Measurements from ENCODE around the gene SRL. TPM values are rescaled to one million over a fixed set of nuclear protein-coding genes. Genes with fewer than 3 reads are reported as not detected.
"Not testable (repeated sequence)": the region's sequence is repeated elsewhere in the genome, so short reads cannot be mapped to it uniquely, and the experiment has no call there.

Gene SRL
- total RNA-seq, 2 experiments from 2014 or later: not detected

DNA sequence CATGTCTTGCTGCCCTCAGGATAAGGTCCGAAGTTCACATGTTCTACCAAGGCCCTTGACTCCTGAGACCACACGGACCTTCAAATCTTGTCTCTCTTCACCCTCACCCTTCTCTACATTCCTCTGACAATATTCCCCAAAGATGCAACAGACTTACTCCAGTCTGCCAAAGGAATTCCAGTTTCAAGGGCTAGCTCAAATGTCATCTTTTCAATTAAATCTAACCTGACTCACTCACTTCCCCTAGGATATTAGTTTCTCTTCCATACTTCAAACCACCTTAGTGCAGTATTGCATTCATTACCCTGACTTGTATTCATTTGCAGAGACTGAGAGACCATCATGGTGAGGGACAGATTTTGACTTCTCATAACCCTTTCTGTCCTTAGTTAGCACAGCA lies 66.0 kb downstream of the SRL start:
- Mint-ChIP-seq H3K4me1 (ENCODE audit: low read depth) (peaks cover 2% of the 10 kb centered on the region), H3K27me3 (ENCODE audit: low read depth) (peaks cover 7% of the 10 kb centered on the region), H3K27ac (no peak overlapping the region), H3K4me3 (no peak overlapping the region), H3K36me3 (ENCODE audit: low read depth) (no peaks in the 10 kb centered on the region), H3K9me3 (ENCODE audit: insufficient read depth) (no peaks in the 10 kb centered on the region)
- no peak for DNase-seq
- CTCF ChIA-PET: interaction anchor here (2.1 kb wide), 1 partner anchor 78 kb away, joined by 7 read pairs; no protein-coding TSS in a partner anchor
- no peak for ATAC-seq
- POLR2A ChIA-PET: no interaction called here

DNA sequence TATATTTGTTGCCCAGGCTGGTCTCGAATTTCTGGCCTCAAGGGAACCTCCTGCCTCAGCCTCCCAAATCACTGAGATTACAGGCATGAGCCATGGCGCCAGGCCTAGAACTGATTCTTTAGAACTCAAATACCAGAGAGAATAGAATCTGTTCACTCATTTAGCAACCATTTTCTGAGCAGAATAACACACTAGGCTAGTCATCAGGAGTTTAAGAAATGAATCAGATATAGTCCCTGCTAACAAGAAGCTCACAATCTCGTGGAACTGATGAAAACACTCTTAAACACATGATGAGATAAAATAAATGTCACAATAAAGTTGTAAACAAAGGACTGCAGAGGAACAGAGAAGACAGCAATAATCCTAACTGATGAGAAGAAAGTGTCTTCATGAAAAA lies 69.8 kb downstream of the SRL start:
- Mint-ChIP-seq H3K4me3 (no peak overlapping the region), H3K36me3 (ENCODE audit: low read depth) (no peaks in the 10 kb centered on the region), H3K4me1 (ENCODE audit: low read depth) (peaks cover 6% of the 10 kb centered on the region), H3K27ac (no peak overlapping the region), H3K9me3 (ENCODE audit: insufficient read depth) (no peaks in the 10 kb centered on the region), H3K27me3 (ENCODE audit: low read depth) (peaks cover 3% of the 10 kb centered on the region)
- POLR2A ChIA-PET: no interaction called here
- DNase-seq: no peak
- CTCF ChIA-PET: no interaction called here
- ATAC-seq: no peak

DNA sequence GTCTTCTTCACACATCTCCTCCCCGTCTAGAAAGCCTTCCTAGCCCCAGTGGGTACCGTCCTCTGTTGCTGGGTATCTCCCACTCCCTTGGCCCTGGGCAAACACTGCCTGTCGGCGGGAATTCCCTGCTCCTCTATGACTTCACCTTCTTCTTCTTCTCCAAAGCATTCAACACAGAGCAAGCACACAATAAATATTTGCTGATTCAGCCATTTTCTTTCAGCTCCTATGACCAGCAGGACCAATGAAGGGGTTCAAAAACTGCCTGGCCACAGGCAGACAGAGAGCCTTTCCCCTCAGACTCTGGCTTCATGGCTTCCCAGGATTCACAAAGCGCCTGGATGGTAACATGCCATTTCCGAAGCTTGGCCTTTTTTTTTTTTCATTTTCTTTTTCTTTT lies 72.5 kb downstream of the SRL start:
- ATAC-seq (no peak), DNase-seq (no peak)
- CTCF ChIA-PET: no interaction called here
- POLR2A ChIA-PET: no interaction called here
- no peaks in the 10 kb centered on the region for H3K9me3 Mint-ChIP-seq (ENCODE audit: insufficient read depth)
- no peaks in the 10 kb centered on the region for H3K36me3 Mint-ChIP-seq (ENCODE audit: low read depth)
- H3K27me3 Mint-ChIP-seq (ENCODE audit: low read depth): peaks cover 3% of the 10 kb centered on the region
- H3K4me3 Mint-ChIP-seq: no peak overlapping the region
- no peak overlapping the region for H3K27ac Mint-ChIP-seq
- peaks cover 6% of the 10 kb centered on the region for H3K4me1 Mint-ChIP-seq (ENCODE audit: low read depth)

DNA sequence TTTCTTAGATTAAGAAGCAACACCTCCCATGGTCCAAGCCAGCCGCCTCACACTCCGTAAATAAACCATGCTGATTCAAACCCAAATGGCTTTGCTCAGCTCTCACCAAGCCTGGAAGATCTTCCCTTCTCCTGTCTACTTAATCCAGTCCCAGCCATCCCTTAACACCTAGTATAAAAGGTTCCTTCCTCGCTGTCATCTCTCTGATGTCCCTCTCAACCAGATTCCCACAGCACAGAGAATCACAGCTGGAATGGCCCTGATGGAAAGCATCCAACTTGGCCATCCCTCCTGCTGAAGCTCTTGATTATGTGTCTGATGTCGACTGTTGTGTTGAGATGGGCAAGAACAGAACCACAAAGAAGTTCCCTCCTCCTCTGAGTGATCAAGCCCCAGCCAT lies 75.1 kb downstream of the SRL start:
- no peak for ATAC-seq
- no peak overlapping the region for H3K4me3 Mint-ChIP-seq
- DNase-seq: no peak
- ChIA-PET CTCF (interaction anchor here (1.2 kb wide), 1 partner anchor 87 kb away, joined by 3 read pairs; no protein-coding TSS in a partner anchor), POLR2A (no interaction called here)
- H3K27ac Mint-ChIP-seq: no peak overlapping the region
- no peaks in the 10 kb centered on the region for H3K9me3 Mint-ChIP-seq (ENCODE audit: insufficient read depth)
- no peaks in the 10 kb centered on the region for H3K36me3 Mint-ChIP-seq (ENCODE audit: low read depth)
- H3K4me1 Mint-ChIP-seq (ENCODE audit: low read depth): peaks cover 4% of the 10 kb centered on the region
- no peaks in the 10 kb centered on the region for H3K27me3 Mint-ChIP-seq (ENCODE audit: low read depth)

DNA sequence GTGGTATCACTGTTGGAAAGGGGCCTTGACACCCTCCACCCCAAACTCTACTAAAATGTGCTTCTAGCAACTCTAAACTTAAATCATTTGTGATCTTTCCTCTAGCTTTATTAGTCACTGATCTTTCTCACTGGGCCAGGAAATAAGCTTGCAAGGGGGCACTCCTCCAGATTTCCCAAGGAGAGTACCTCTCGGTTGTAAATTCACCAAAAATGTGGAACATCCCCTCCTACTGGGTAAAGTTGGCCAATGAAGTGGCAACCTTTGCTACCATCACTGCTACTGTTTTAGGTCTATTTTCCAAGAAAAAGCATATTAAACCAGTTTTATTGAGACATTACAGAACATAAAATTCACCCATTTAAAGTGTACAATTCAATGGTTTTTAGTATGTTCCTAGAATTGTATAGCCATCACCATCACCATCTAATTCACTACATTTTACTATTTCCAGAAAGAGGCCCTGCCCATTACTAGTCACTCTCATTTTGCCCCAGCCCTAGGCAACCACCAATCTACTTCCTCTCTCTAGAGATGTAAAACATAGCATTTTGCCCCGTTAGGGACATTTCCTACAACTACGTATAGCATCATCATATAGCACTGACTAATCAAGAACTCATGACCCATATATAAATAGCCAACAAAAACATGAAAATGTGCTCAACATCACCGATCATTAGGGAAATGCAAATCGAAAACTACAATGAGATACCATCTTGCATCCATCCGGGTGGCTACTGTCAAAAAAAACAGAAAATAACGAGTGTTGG lies 81.0 kb downstream of the SRL start:
- no peaks in the 10 kb centered on the region for H3K9me3 Mint-ChIP-seq (ENCODE audit: insufficient read depth)
- DNase-seq (no peak), ATAC-seq (no peak)
- POLR2A ChIA-PET: no interaction called here
- H3K36me3 Mint-ChIP-seq (ENCODE audit: low read depth): no peaks in the 10 kb centered on the region
- no peak overlapping the region for H3K27ac Mint-ChIP-seq
- H3K4me1 Mint-ChIP-seq (ENCODE audit: low read depth): no peaks in the 10 kb centered on the region
- H3K27me3 Mint-ChIP-seq (ENCODE audit: low read depth): peaks cover 7% of the 10 kb centered on the region
- CTCF ChIA-PET: no interaction called here
- no peak overlapping the region for H3K4me3 Mint-ChIP-seq

DNA sequence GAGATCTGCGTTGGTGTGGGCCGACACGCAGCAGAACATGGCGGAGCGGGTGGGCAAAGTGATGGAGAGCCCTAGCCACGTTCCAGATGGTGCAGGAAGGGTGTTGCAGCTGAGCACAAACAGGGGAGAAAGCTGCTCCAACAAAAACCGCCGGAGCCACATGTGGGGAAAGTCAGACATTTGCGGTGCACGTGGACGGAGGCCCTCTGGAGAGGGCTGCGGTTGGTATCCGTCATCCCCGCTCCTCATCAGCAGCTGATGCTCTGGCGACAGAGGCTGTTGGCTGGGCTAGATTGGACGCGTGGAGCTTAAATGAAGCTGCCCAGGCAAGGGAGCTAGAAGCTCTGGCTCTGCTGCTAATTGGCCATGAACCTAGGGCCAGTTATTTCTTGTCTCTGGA lies 82.2 kb downstream of the SRL start:
- ChIA-PET CTCF (no interaction called here), POLR2A (no interaction called here)
- Mint-ChIP-seq H3K4me1 (ENCODE audit: low read depth) (no peaks in the 10 kb centered on the region), H3K4me3 (no peak overlapping the region), H3K36me3 (ENCODE audit: low read depth) (no peaks in the 10 kb centered on the region), H3K27ac (no peak overlapping the region), H3K27me3 (ENCODE audit: low read depth) (peaks cover 9% of the 10 kb centered on the region), H3K9me3 (ENCODE audit: insufficient read depth) (no peaks in the 10 kb centered on the region)
- ATAC-seq: no peak
- DNase-seq: no peak

DNA sequence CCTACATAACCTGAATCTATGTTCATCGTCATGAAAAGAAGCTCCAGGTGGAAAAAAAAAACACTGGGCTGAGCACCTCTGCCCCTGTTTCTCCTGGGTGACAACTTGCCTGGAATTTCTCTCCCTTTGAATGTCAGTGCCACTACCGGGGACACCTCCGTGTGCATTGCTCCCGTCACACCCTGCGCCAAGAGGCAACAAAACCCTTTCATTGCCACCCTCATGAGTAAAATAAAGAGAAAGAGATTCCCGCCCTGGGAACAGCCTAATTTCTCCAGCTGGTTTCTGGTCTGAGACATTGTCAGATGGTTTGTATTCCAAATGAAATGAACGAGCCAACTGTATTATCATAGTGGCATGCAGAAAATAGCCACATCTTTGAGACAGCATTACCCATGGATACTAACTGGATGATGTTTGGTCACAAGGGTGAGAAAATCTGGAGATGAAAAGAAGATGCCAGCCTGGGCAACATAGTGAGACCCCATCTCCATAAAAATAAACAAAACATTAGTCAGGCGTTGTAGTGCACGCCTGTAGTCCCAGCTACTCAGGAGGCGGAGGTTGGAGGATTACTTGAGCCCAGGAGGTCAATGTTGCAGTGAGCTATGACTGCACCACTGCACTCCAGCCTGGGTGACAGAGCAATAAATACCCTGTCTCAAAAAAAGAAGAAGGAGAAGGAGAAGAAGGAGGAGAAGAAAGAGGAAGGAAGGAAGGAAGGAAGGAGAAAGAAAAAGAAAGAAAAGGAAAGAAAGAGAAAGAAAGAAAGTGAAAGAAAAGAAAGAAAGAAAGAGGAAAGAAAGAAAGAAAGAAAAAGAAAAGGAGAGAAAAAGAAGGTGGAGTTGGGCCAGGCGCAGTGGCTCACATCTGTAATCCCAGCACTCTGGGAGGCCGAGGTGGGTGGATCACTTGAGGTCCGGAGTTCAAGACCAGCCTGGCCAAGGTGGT lies 83.5 kb downstream of the SRL start:
- DNase-seq (no peak), ATAC-seq (no peak)
- Mint-ChIP-seq H3K27me3 (ENCODE audit: low read depth) (peaks cover 9% of the 10 kb centered on the region), H3K36me3 (ENCODE audit: low read depth) (no peaks in the 10 kb centered on the region), H3K4me3 (no peak overlapping the region), H3K27ac (no peak overlapping the region), H3K9me3 (ENCODE audit: insufficient read depth) (no peaks in the 10 kb centered on the region), H3K4me1 (ENCODE audit: low read depth) (no peaks in the 10 kb centered on the region)
- CTCF ChIA-PET: no interaction called here
- POLR2A ChIA-PET: no interaction called here

DNA sequence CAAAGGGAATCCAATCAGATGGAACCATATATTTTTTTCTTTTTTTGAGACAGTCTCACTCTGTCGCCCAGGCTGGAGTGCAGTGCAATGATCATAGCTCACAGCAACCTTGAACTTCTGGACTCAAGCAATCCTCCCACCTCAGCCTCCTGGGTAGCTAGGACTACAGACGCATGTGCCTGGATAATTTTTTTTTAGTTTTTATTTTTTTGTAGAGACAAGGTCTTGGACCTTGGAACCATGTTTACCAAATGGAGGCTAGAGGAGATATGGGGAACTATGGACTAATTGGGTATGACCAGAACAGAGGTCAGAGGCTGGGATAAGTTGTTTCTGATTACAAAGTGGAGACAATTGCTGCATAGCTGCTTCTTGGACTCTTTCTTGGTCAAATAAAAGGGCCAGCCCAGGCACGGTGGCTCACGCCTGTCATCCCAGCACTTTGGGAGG lies 84.5 kb downstream of the SRL start:
- no peaks in the 10 kb centered on the region for H3K36me3 Mint-ChIP-seq (ENCODE audit: low read depth)
- ATAC-seq (no peak), DNase-seq (no peak)
- ChIA-PET POLR2A (no interaction called here), CTCF (no interaction called here)
- H3K27ac Mint-ChIP-seq: no peak overlapping the region
- H3K4me3 Mint-ChIP-seq: no peak overlapping the region
- no peaks in the 10 kb centered on the region for H3K9me3 Mint-ChIP-seq (ENCODE audit: insufficient read depth)
- H3K27me3 Mint-ChIP-seq (ENCODE audit: low read depth): peaks cover 9% of the 10 kb centered on the region
- H3K4me1 Mint-ChIP-seq (ENCODE audit: low read depth): no peaks in the 10 kb centered on the region

DNA sequence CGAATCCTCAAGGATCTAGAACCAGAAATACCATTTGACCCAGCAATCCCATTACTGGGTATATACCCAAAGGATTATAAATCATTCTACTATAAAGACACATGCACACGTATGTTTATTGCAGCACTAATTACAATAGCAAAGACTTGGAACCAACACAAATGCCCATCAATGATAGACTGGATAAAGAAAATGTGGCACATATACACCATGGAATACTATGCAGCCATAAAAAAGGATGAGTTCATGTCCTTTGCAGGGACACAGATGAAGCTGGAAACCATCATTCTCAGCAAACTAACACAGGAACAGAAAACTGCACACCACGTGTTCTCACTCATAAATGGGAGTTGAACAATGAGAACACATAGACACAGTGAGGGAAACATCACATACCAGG lies 85.4 kb downstream of the SRL start:
- H3K36me3 Mint-ChIP-seq (ENCODE audit: low read depth); POLR2A ChIA-PET; DNase-seq; CTCF ChIA-PET; H3K4me3 Mint-ChIP-seq; H3K27me3 Mint-ChIP-seq (ENCODE audit: low read depth); H3K27ac Mint-ChIP-seq; H3K4me1 Mint-ChIP-seq (ENCODE audit: low read depth); H3K9me3 Mint-ChIP-seq (ENCODE audit: insufficient read depth); ATAC-seq: not testable (repeated sequence)

DNA sequence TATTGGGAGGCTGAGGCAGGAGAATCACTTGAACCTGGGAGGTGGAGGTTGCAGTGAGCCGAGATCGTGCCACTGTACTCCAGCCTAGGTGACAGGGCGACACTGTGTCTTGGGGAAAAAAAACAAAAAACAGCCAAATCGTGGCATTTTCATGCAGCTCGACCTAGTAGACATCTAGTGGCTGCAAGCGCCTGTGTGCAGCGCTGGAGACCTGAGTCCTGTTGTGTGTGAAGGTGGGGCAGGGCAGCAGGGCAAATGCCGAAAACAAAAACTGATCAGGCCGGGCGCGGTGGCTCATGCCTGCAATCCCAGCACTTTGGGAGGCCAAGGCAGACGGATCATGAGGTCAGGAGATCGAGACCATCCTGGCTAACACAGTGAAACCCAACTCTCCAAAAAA lies 88.5 kb downstream of the SRL start:
- DNase-seq; H3K36me3 Mint-ChIP-seq (ENCODE audit: low read depth); H3K9me3 Mint-ChIP-seq (ENCODE audit: insufficient read depth); H3K27ac Mint-ChIP-seq; POLR2A ChIA-PET; ATAC-seq; H3K4me1 Mint-ChIP-seq (ENCODE audit: low read depth); CTCF ChIA-PET; H3K4me3 Mint-ChIP-seq: not testable (repeated sequence)
- peaks cover 11% of the 10 kb centered on the region for H3K27me3 Mint-ChIP-seq (ENCODE audit: low read depth)

DNA sequence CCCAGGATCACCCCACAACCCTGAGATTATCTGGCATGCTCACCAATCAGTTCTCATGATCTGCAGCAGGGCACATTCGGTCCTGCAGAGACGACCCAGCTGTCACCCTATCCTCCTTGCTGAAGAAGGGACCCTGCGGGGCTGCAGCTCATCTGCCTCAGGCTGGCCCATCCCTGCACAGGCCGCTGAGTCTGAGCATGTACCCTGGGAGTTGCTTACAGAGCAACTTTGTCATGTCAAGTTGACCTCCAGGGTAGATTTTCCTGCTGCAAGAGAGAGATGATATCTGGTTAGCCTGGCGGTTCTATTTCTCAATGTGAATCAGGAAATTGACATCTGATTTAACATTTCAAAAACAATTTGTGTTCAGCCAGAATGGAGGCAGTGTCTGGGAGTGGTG lies 89.6 kb downstream of the SRL start:
- ChIA-PET CTCF (no interaction called here), POLR2A (no interaction called here)
- ATAC-seq (no peak), DNase-seq (no peak)
- Mint-ChIP-seq H3K36me3 (ENCODE audit: low read depth) (no peaks in the 10 kb centered on the region), H3K4me1 (ENCODE audit: low read depth) (no peaks in the 10 kb centered on the region), H3K4me3 (no peak overlapping the region), H3K27ac (no peak overlapping the region), H3K27me3 (ENCODE audit: low read depth) (peaks cover 8% of the 10 kb centered on the region), H3K9me3 (ENCODE audit: insufficient read depth) (no peaks in the 10 kb centered on the region)

DNA sequence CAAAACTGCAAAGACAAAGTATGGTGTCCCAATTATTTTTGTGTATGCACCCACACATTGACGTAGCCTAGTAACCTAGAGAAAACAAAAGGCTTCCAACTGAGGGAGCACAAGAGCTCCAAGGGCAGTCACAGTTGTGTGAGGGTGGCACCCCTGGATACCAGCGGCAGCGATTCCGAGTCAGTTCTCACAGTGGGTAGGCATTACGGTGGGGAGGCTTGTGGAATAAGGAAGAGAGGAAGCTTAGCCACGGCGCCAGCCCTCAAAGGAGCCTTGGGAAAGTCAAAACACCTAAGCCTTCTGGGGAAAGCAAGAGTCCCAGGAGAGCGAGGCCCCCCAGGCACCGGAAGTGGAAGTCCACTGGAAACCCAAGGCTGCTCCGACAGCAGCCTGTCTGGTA lies 94.6 kb downstream of the SRL start:
- Mint-ChIP-seq H3K4me3 (no peak overlapping the region), H3K4me1 (ENCODE audit: low read depth) (peaks cover 11% of the 10 kb centered on the region), H3K36me3 (ENCODE audit: low read depth) (no peaks in the 10 kb centered on the region), H3K27ac (no peak overlapping the region), H3K9me3 (ENCODE audit: insufficient read depth) (no peaks in the 10 kb centered on the region), H3K27me3 (ENCODE audit: low read depth) (peaks cover 2% of the 10 kb centered on the region)
- ChIA-PET POLR2A (no interaction called here), CTCF (no interaction called here)
- no peak for ATAC-seq
- DNase-seq: no peak
